Measurements from ENCODE around the gene HAPLN2.

The HAPLN2 gene

GRCh38 chr1:156592158-156592909, 26.9 kb upstream of the HAPLN2 start:
- Histone ChIP-seq H3K14ac (ENCODE audit: low read length in 2 of 2) (peak overlapping the region in 1 of 2 experiments; percentile 84), H4K8ac (ENCODE audit: low read length) (peak overlapping the region; percentile 87), H2BK15ac (ENCODE audit: low read depth, poor library complexity, severe bottlenecking) (no peak overlapping the region), H2AFZ (ENCODE audit: low read depth, low read length) (peak overlapping the region; percentile 95), H2BK12ac (ENCODE audit: low read length in 2 of 2) (peak overlapping the region in 1 of 2 experiments; percentile 15), H3K4me3 (ENCODE audit: insufficient read depth in 1 of 2, low read depth in 1 of 2, low read length in 2 of 2) (peak overlapping the region; percentile 76 to 82), H3K36me3 (ENCODE audit: control insufficient read depth in 1 of 2, insufficient read depth in 2 of 2, low read depth in 1 of 2, low read length in 2 of 2) (peaks cover 34 to 49% of the 10 kb centered on the region in 2 experiments), H3K9ac (ENCODE audit: low read length) (peak overlapping the region; percentile 88), H3K79me1 (replicated peaks; ENCODE audit: low read length, poor library complexity, severe bottlenecking) (peaks cover 22% of the 10 kb centered on the region), H3K4ac (ENCODE audit: low read depth in 1 of 2, low read length in 2 of 2) (peak overlapping the region; percentile 1 to 60), H3K18ac (ENCODE audit: low read depth in 1 of 2, low read length in 2 of 2) (peak overlapping the region; percentile 14 to 80), H2BK5ac (ENCODE audit: low read depth, low read length, poor library complexity, severe bottlenecking) (no peak overlapping the region), H3K27ac (ENCODE audit: low read length, poor library complexity, severe bottlenecking) (no peak overlapping the region), H4K91ac (ENCODE audit: low read length) (peak overlapping the region; percentile 43), H3K4me1 (ENCODE audit: control insufficient read depth, insufficient read depth, low read depth, low read length) (peaks cover 10% of the 10 kb centered on the region), H3K23ac (ENCODE audit: low read length in 2 of 2) (no peak overlapping the region), H2BK120ac (ENCODE audit: low read depth, low read length) (peak overlapping the region; percentile 57), H3K4me2 (ENCODE audit: low read length, poor library complexity, severe bottlenecking) (peak overlapping the region; percentile 50), H2AK5ac (ENCODE audit: low read length, severe bottlenecking) (peak overlapping the region; percentile 21), H3K27me3 (ENCODE audit: control insufficient read depth in 1 of 2, insufficient read depth in 1 of 2, low read length in 2 of 2) (no peaks in the 10 kb centered on the region), H3K9me3 (ENCODE audit: control insufficient read depth, low read length) (no peaks in the 10 kb centered on the region)
- 58% methylated on average over 9 of the region's 16 CpGs for WGBS
- DNase-seq: no peak

- H3K4me1 ChIP-seq (ENCODE audit: control insufficient read depth, insufficient read depth, low read depth, low read length): peaks cover 10% of the 10 kb centered on the region
- WGBS: 100% methylated on average over 6 of the region's 8 CpGs
- no peak overlapping the region for H2BK15ac ChIP-seq (ENCODE audit: low read depth, poor library complexity, severe bottlenecking)
- peak overlapping the region; percentile 35 for H4K8ac ChIP-seq (ENCODE audit: low read length)
- H3K14ac ChIP-seq (ENCODE audit: low read length in 2 of 2): no peak overlapping the region
- H3K4ac ChIP-seq (ENCODE audit: low read depth in 1 of 2, low read length in 2 of 2): no peak overlapping the region
- no peak overlapping the region for H2BK12ac ChIP-seq (ENCODE audit: low read length in 2 of 2)
- H3K9ac ChIP-seq (ENCODE audit: low read length): peak overlapping the region; percentile 88
- peaks cover 39 to 57% of the 10 kb centered on the region in 2 experiments for H3K36me3 ChIP-seq (ENCODE audit: control insufficient read depth in 1 of 2, insufficient read depth in 2 of 2, low read depth in 1 of 2, low read length in 2 of 2)
- H3K4me2 ChIP-seq (ENCODE audit: low read length, poor library complexity, severe bottlenecking): no peak overlapping the region
- no peak overlapping the region for H4K91ac ChIP-seq (ENCODE audit: low read length)
- H3K9me3 ChIP-seq (ENCODE audit: control insufficient read depth, low read length): no peaks in the 10 kb centered on the region
- H3K18ac ChIP-seq (ENCODE audit: low read depth in 1 of 2, low read length in 2 of 2): no peak overlapping the region
- H3K79me1 ChIP-seq (replicated peaks; ENCODE audit: low read length, poor library complexity, severe bottlenecking): peaks cover 26% of the 10 kb centered on the region
- no peak overlapping the region for H2AK5ac ChIP-seq (ENCODE audit: low read length, severe bottlenecking)
- no peak overlapping the region for H3K4me3 ChIP-seq (ENCODE audit: insufficient read depth in 1 of 2, low read depth in 1 of 2, low read length in 2 of 2)
- DNase-seq: no peak
- no peak overlapping the region for H3K27ac ChIP-seq (ENCODE audit: low read length, poor library complexity, severe bottlenecking)
- no peak overlapping the region for H3K23ac ChIP-seq (ENCODE audit: low read length in 2 of 2)
- no peak overlapping the region for H2BK5ac ChIP-seq (ENCODE audit: low read depth, low read length, poor library complexity, severe bottlenecking)
- no peak overlapping the region for H2BK120ac ChIP-seq (ENCODE audit: low read depth, low read length)
- H2AFZ ChIP-seq (ENCODE audit: low read depth, low read length): no peak overlapping the region
- no peaks in the 10 kb centered on the region for H3K27me3 ChIP-seq (ENCODE audit: control insufficient read depth in 1 of 2, insufficient read depth in 1 of 2, low read length in 2 of 2)
Measured at GRCh38 chr1:156592910-156593660, 26.1 kb upstream of the HAPLN2 start.

GRCh38 chr1:156593661-156593989, 25.6 kb upstream of the HAPLN2 start:
- no peak overlapping the region for H3K4me2 ChIP-seq (ENCODE audit: low read length, poor library complexity, severe bottlenecking)
- no peaks in the 10 kb centered on the region for H3K27me3 ChIP-seq (ENCODE audit: control insufficient read depth in 1 of 2, insufficient read depth in 1 of 2, low read length in 2 of 2)
- WGBS: 98% methylated on average over 8 of the region's 8 CpGs
- no peak overlapping the region for H2BK5ac ChIP-seq (ENCODE audit: low read depth, low read length, poor library complexity, severe bottlenecking)
- DNase-seq: no peak
- no peak overlapping the region for H4K8ac ChIP-seq (ENCODE audit: low read length)
- no peak overlapping the region for H4K91ac ChIP-seq (ENCODE audit: low read length)
- no peak overlapping the region for H2BK15ac ChIP-seq (ENCODE audit: low read depth, poor library complexity, severe bottlenecking)
- H3K36me3 ChIP-seq (ENCODE audit: control insufficient read depth in 1 of 2, insufficient read depth in 2 of 2, low read depth in 1 of 2, low read length in 2 of 2): peaks cover 42 to 62% of the 10 kb centered on the region in 2 experiments
- no peak overlapping the region for H3K18ac ChIP-seq (ENCODE audit: low read depth in 1 of 2, low read length in 2 of 2)
- no peak overlapping the region for H3K4me3 ChIP-seq (ENCODE audit: insufficient read depth in 1 of 2, low read depth in 1 of 2, low read length in 2 of 2)
- H3K4ac ChIP-seq (ENCODE audit: low read depth in 1 of 2, low read length in 2 of 2): no peak overlapping the region
- no peak overlapping the region for H2BK12ac ChIP-seq (ENCODE audit: low read length in 2 of 2)
- H3K23ac ChIP-seq (ENCODE audit: low read length in 2 of 2): no peak overlapping the region
- peaks cover 29% of the 10 kb centered on the region for H3K79me1 ChIP-seq (replicated peaks; ENCODE audit: low read length, poor library complexity, severe bottlenecking)
- no peak overlapping the region for H3K27ac ChIP-seq (ENCODE audit: low read length, poor library complexity, severe bottlenecking)
- no peak overlapping the region for H3K14ac ChIP-seq (ENCODE audit: low read length in 2 of 2)
- H2BK120ac ChIP-seq (ENCODE audit: low read depth, low read length): no peak overlapping the region
- H3K9ac ChIP-seq (ENCODE audit: low read length): no peak overlapping the region
- no peaks in the 10 kb centered on the region for H3K9me3 ChIP-seq (ENCODE audit: control insufficient read depth, low read length)
- no peak overlapping the region for H2AFZ ChIP-seq (ENCODE audit: low read depth, low read length)
- no peak overlapping the region for H2AK5ac ChIP-seq (ENCODE audit: low read length, severe bottlenecking)
- peaks cover 10% of the 10 kb centered on the region for H3K4me1 ChIP-seq (ENCODE audit: control insufficient read depth, insufficient read depth, low read depth, low read length)

GRCh38 chr1:156594190-156594589, 25.0 kb upstream of the HAPLN2 start:
- Histone ChIP-seq H2BK5ac (ENCODE audit: low read depth, low read length, poor library complexity, severe bottlenecking) (no peak overlapping the region), H4K91ac (ENCODE audit: low read length) (no peak overlapping the region), H4K8ac (ENCODE audit: low read length) (no peak overlapping the region), H3K27ac (ENCODE audit: low read length, poor library complexity, severe bottlenecking) (no peak overlapping the region), H3K9me3 (ENCODE audit: control insufficient read depth, low read length) (no peaks in the 10 kb centered on the region), H3K4me2 (ENCODE audit: low read length, poor library complexity, severe bottlenecking) (no peak overlapping the region), H3K36me3 (ENCODE audit: control insufficient read depth in 1 of 2, insufficient read depth in 2 of 2, low read depth in 1 of 2, low read length in 2 of 2) (peaks cover 42 to 67% of the 10 kb centered on the region in 2 experiments), H2BK15ac (ENCODE audit: low read depth, poor library complexity, severe bottlenecking) (no peak overlapping the region), H3K79me1 (replicated peaks; ENCODE audit: low read length, poor library complexity, severe bottlenecking) (peaks cover 32% of the 10 kb centered on the region), H2BK12ac (ENCODE audit: low read length in 2 of 2) (no peak overlapping the region), H3K14ac (ENCODE audit: low read length in 2 of 2) (no peak overlapping the region), H3K23ac (ENCODE audit: low read length in 2 of 2) (no peak overlapping the region), H3K9ac (ENCODE audit: low read length) (no peak overlapping the region), H3K4ac (ENCODE audit: low read depth in 1 of 2, low read length in 2 of 2) (no peak overlapping the region), H2AK5ac (ENCODE audit: low read length, severe bottlenecking) (no peak overlapping the region), H2BK120ac (ENCODE audit: low read depth, low read length) (no peak overlapping the region), H3K18ac (ENCODE audit: low read depth in 1 of 2, low read length in 2 of 2) (no peak overlapping the region), H3K27me3 (ENCODE audit: control insufficient read depth in 1 of 2, insufficient read depth in 1 of 2, low read length in 2 of 2) (no peaks in the 10 kb centered on the region), H3K4me1 (ENCODE audit: control insufficient read depth, insufficient read depth, low read depth, low read length) (peaks cover 10% of the 10 kb centered on the region), H2AFZ (ENCODE audit: low read depth, low read length) (no peak overlapping the region), H3K4me3 (ENCODE audit: insufficient read depth in 1 of 2, low read depth in 1 of 2, low read length in 2 of 2) (no peak overlapping the region)
- no peak for DNase-seq
- 97% methylated on average over 3 of the region's 3 CpGs for WGBS
